NOMO-1 treated with dmso at 0.1 percent for 144 hours (cell line): ENCODE measurements around the gene ANO9.
A peak's percentile ranks its signal among the peaks of the same experiment; 100 is the strongest.
"Not testable (repeated sequence)": the region's sequence is repeated elsewhere in the genome, so short reads cannot be mapped to it uniquely, and the experiment has no call there.

Experiments
- DNase-seq: peaks from one replicate; lab custom pipeline; 2025; ENCODE audit not compliant: unreplicated experiment; lab: John Stamatoyannopoulos, UW

Gene ANO9

GRCh38 chr11:417652-418342 is 24.0 kb downstream of the ANO9 start:
- DNase-seq = no peak

GRCh38 chr11:416757-417621 is 24.8 kb downstream of the ANO9 start:
- DNase-seq = peak; percentile 10

- no peak for DNase-seq
Observed at GRCh38 chr11:416051-416756, 25.6 kb downstream of the ANO9 start.

GRCh38 chr11:415640-416041 is 26.2 kb downstream of the ANO9 start:
- DNase-seq = no peak

GRCh38 chr11:414318-414857 is 27.4 kb downstream of the ANO9 start:
- no peak for DNase-seq

GRCh38 chr11:413120-414081 is 28.4 kb downstream of the ANO9 start:
- no peak for DNase-seq

GRCh38 chr11:412641-413119 is 29.1 kb downstream of the ANO9 start:
- no peak for DNase-seq

- not testable (repeated sequence) for DNase-seq
Observed at GRCh38 chr11:411520-411919, 30.3 kb downstream of the ANO9 start.

- DNase-seq = not testable (repeated sequence)
Observed at GRCh38 chr11:410711-411110, 31.1 kb downstream of the ANO9 start.

- no peak for DNase-seq
Observed at GRCh38 chr11:409600-410483, 32.0 kb downstream of the ANO9 start.

GRCh38 chr11:409008-409599 is 32.7 kb downstream of the ANO9 start:
- no peak for DNase-seq

GRCh38 chr11:408154-409007 is 33.4 kb downstream of the ANO9 start:
- no peak for DNase-seq

GRCh38 chr11:407651-408123 is 34.1 kb downstream of the ANO9 start:
- DNase-seq = no peak

- DNase-seq = peak; percentile 82
Observed at GRCh38 chr11:406796-407650, 34.8 kb downstream of the ANO9 start.

GRCh38 chr11:405954-406795 is 35.6 kb downstream of the ANO9 start:
- DNase-seq = no peak
